ENCODE data around the gene VARS1.
"Not testable (repeated sequence)": the region's sequence is repeated elsewhere in the genome, so short reads cannot be mapped to it uniquely, and the experiment has no call there.

Gene VARS1

GRCh38 chr6:31795616-31796298 lies at the start of gene VARS1:
TSS of gene VARS1 (minus strand) at chr6:31795752. CDS start at chr6:31795217, 535 bp downstream.
- peak; percentile 57 to 86 for DNase-seq

- DNase-seq = no peak
These were observed 49.0 kb upstream of the VARS1 start for GRCh38 chr6:31844507-31844906.

- DNase-seq = no peak
These were observed 46.5 kb upstream of the VARS1 start for GRCh38 chr6:31842053-31842452.

GRCh38 chr6:31839779-31840126 lies 44.2 kb upstream of the VARS1 start:
- not testable (repeated sequence) for DNase-seq

- DNase-seq = no peak
These were observed 43.4 kb upstream of the VARS1 start for GRCh38 chr6:31838968-31839367.

GRCh38 chr6:31838114-31838553 lies 42.6 kb upstream of the VARS1 start:
- not testable (repeated sequence) for DNase-seq

- DNase-seq = no peak
These were observed 42.0 kb upstream of the VARS1 start for GRCh38 chr6:31837369-31838113.

- no peak for DNase-seq
These were observed 41.2 kb upstream of the VARS1 start for GRCh38 chr6:31836474-31837368.

- no peak for DNase-seq
These were observed 40.5 kb upstream of the VARS1 start for GRCh38 chr6:31836047-31836473.

- DNase-seq = peak; percentile 85 to 90
These were observed 39.1 kb upstream of the VARS1 start for GRCh38 chr6:31834367-31835250.

GRCh38 chr6:31831350-31832215 lies 36.0 kb upstream of the VARS1 start:
- DNase-seq = no peak

- DNase-seq = no peak
These were observed 35.4 kb upstream of the VARS1 start for GRCh38 chr6:31830886-31831335.

GRCh38 chr6:31829633-31830283 lies 34.2 kb upstream of the VARS1 start:
- peak; percentile 14 to 53 for DNase-seq

GRCh38 chr6:31827286-31828079 lies 31.9 kb upstream of the VARS1 start, which contains the start of gene HSPA1B:
TSS of gene HSPA1B (plus strand) at chr6:31827738. CDS start at chr6:31827951, 213 bp downstream.
- DNase-seq = peak; percentile 99 to 100

- DNase-seq = peak; percentile 66 to 78
These were observed 31.3 kb upstream of the VARS1 start for GRCh38 chr6:31826793-31827285.

GRCh38 chr6:31825553-31825952 lies 30.0 kb upstream of the VARS1 start:
- no peak for DNase-seq

GRCh38 chr6:31823592-31824196 lies 28.1 kb upstream of the VARS1 start:
- not testable (repeated sequence) for DNase-seq

- DNase-seq = no peak
These were observed 26.7 kb upstream of the VARS1 start for GRCh38 chr6:31822036-31822821.

Data from NCI-H524 (cell line).